Measurements from ENCODE around the gene SLIT3.
"Not testable (repeated sequence)": the region's sequence is repeated elsewhere in the genome, so short reads cannot be mapped to it uniquely, and the experiment has no call there.

DNA sequence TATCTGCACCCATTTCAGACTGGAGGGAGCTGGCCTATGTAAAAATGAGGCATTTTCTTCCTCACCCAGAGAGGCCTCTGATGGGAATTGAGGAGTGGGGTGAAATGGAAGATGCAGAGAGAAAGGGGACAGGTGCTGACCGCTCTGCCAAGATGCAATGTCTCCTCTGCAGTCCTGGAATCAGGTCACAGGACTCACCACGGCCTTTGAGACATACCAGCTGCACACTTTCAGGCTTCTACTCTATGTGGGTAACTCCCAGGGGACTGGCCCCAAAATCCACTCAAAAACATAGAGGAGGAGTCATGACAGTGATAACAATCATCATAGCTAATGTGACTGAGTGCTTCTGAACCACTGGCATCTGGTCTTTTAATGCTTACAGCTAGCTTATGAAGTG lies 558.6 kb downstream of the SLIT3 start:
- TF ChIP-seq EP300, POLR2AphosphoS5, POLR2A (IDR thresholded peaks at IDR 0.05): not testable (repeated sequence)
- TF ChIP-seq, protein P1, sequence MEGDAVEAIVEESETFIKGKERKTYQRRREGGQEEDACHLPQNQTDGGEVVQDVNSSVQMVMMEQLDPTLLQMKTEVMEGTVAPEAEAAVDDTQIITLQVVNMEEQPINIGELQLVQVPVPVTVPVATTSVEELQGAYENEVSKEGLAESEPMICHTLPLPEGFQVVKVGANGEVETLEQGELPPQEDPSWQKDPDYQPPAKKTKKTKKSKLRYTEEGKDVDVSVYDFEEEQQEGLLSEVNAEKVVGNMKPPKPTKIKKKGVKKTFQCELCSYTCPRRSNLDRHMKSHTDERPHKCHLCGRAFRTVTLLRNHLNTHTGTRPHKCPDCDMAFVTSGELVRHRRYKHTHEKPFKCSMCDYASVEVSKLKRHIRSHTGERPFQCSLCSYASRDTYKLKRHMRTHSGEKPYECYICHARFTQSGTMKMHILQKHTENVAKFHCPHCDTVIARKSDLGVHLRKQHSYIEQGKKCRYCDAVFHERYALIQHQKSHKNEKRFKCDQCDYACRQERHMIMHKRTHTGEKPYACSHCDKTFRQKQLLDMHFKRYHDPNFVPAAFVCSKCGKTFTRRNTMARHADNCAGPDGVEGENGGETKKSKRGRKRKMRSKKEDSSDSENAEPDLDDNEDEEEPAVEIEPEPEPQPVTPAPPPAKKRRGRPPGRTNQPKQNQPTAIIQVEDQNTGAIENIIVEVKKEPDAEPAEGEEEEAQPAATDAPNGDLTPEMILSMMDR (IDR thresholded peaks at IDR 0.05): not testable (repeated sequence)
